Inferior parietal cortex (tissue), 1 donor: ENCODE measurements around the gene RHEBL1.

Source experiments
- DNase-seq: peaks from one replicate; pipeline ENCODE4 v3.0.0-alpha.2; 2016; ENCODE audit errors: extremely low spot score

Gene RHEBL1

DNA sequence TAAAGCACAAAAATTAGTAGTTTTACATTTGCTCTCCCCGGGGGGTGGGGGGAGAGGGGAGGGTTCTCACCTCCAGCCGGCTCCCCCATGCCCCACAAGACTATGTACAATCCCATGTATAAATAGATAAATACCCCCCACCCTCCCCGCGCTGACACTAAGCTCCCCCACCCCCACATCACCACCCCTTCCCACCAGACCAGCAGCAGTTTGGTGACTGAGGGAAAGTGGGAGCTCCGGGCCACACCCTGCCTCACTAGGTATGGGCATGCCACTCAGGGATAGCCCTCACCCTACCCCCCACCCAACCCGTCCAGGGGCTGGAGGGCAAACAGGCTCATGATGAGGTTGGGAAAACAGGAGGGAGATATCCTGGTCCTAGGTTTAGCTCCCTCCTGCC, 49.3 kb downstream of the RHEBL1 start:
- no peak for DNase-seq

DNA sequence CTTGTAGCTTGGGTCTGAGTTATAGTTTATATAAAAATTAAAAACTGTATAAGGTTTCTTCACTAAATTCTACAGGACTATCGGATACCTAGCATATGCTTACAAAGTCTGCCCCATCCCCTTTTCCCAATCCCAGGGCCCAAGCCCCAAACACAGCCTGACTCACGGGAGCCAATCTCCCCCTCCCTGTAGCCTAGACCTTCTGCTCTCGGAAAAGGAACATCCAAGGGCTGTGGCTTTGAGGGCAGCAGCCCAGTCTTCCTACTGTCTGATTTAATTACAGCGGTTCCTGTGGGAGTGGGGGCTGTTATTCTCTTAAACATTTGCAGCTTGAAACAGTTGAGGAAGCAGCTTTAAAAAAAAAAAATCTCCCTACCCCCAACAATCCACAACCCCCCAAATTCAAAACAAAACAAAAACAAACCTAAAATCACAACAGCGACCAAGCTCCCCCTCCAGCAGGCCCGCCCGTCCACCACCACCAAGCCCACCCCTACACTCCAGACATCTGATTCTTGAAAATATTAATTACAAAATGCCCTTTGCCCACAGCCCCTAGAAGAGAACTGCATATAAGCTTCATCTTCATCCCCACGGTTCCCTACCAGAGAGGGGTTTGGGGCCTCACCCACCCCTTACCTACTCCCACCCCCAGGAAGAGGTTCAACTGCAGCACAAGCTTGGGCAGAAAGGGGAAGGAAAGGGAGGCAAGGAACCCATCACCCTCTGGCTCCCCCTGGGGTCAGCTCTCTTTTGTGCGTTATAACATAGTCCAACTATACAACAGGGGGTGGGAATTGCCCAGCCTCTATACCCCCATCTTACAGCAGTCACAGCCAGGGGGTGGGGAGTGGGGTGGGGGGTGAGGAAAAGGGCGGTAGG, 50.1 kb downstream of the RHEBL1 start:
- DNase-seq = no peak

DNA sequence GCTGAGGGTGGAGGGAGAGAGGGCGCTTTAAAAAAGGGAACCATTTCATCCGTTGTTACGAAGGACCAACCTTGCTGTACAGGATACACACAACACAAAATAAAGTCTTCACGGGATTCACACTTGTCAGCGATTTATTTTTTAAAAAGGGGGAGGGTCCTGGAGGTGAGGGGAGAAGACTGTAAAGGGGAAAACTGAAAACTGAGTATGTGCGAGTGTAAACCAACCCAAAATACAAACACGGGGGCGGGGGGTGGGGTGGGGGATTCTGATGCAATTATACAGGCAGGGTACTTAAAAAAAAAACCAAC, 50.7 kb downstream of the RHEBL1 start:
- no peak for DNase-seq

DNA sequence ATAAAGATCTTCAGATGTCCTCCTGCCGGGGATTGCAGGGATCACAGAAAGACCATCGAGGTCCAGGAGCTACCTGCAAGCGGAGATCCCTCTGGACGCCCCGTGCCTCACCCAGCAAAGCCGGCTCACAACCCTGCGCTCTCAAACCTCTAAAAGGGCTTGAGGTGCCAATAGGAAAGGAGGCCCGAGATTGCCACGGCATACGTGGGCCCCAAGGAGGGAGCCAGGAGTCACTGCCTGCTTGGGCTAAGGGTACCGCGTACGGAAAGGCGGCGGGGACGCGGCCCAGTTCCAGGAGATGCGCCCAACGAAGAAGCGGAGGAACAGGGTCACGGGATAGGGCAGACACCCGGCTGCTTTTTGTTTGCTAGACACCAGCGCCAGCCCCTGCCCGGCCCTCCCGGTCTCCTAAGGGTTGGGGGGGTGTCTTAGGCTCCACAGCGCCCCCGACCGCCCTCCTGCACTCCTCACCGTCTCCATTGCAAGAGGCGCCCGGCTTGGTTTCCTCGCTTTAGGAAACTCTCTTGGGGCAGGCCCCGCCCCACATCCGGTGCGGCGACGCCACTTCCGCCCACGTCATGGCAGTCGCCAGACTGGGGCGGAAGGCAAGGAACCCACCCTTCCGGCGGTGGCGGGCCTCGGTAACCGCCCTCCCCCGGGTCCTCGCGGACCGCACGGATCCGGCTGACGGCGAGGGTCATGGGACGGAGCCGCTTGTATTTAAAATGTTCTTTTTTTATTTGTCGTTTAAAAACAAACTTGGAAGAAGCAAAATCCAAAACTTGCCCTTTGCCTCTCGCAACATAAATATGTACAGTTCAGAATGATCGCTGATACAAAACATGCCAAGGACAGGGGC, 51.3 kb downstream of the RHEBL1 start, which contains the start of gene PRKAG1:
Gene PRKAG1 (minus strand): TSS at position 516 of the 859 bp plus-strand sequence. CDS start 36 bp downstream, at position 480.
- DNase-seq = peak; percentile 97

DNA sequence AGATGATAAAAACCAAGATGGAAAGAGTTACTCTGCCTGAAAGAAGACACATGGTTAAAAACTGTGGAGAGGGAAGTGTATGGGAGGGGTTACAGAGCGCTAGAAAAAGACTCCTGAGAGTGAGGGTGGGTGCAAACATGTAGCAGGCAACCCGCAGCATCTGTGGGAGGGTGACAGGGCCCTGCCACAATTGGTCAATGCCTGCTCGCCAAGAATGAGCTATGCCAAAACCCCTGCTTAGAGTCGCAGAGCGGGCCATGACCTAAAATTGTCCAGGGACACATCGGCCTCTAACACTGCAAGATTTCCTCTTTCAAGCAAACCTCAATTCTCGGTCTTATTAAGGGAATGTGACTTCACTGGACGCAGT, 51.9 kb downstream of the RHEBL1 start:
- no peak for DNase-seq

- DNase-seq = no peak
Measured at GRCh38 chr12:49015196-49015595, 54.6 kb downstream of the RHEBL1 start.
